ENCODE results near the gene PAX7.
"Not testable (repeated sequence)": the region's sequence is repeated elsewhere in the genome, so short reads cannot be mapped to it uniquely, and the experiment has no call there.

The PAX7 gene

DNA sequence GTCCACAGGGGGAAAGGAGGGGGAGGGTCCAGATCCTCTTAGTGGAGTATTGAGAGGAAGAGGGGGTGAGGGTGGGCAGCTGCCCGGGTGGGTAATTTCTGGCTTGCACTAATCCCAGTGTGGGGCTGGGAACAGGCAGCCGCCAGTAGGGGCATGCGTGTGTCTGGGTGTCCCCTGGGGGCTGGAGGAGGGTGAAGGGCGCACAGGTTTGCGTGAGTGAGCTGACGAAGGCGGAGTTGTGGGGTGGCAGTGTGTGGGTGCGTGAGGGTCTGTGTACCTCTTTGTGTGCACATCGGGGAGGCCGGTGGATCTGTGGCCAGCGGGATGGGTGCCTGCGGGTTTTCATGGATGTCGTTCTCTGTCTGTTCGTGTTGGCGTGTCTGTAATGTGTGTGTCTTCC, 97.3 kb downstream of the PAX7 start:
- DNase-seq (ENCODE audit: low read depth) = no peak

GRCh38 chr1:18730321-18730720, 99.7 kb downstream of the PAX7 start:
- no peak for DNase-seq (ENCODE audit: low read depth)

- no peak for DNase-seq (ENCODE audit: low read depth)
These were observed 100.5 kb downstream of the PAX7 start for GRCh38 chr1:18731148-18731547.

DNA sequence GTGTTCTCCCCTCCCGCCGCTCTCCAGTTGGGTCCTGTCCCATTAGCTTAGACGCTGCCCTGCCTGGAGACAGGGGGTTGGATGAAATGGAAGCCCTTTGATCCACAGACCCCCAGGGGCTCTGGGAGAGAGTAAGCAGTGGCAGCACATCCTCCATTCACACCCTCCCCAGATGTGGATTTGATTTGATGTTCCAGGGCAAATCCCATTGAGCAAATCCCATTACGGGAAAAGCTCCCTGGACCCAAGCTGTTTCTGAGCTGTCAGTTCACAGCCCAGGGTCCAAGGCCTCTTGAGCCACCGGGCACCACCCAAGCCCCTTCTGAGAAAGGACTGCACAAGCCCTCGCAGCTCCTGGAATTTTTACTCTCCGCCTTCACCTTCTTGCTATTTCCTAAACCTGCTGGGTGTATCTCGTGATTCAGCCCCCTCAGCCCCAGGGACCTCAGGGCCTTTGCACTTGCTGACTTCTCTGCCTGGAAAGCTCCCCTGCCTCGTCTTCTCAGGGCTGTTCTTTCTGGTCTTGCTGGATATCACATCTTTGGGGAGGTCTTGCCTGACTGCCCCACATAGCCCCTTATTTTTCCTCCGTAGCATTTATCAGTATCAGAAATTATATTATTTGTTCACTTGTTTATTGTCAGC, 101.1 kb downstream of the PAX7 start:
- no peak for DNase-seq (ENCODE audit: low read depth)

DNA sequence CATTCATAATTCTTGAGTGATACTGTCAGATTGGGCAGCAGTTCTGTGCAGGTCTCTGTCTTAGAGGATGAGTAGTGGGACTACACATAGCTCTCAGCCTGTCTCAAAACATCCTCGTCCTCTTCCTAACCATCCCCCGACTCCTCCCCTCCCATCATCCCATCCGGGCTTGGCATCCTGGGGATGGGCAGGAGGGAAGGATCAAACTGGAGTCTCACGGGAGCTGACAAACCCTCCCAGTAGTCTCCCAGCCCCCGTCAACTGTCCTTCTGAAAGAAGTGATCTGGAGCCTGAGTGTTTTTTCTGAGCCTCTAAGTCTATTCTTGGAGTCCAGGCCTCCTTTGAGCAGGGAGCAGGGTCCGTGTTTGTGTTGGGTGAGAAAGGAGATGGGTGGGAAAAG, 102.0 kb downstream of the PAX7 start:
- DNase-seq (ENCODE audit: low read depth) = no peak

DNA sequence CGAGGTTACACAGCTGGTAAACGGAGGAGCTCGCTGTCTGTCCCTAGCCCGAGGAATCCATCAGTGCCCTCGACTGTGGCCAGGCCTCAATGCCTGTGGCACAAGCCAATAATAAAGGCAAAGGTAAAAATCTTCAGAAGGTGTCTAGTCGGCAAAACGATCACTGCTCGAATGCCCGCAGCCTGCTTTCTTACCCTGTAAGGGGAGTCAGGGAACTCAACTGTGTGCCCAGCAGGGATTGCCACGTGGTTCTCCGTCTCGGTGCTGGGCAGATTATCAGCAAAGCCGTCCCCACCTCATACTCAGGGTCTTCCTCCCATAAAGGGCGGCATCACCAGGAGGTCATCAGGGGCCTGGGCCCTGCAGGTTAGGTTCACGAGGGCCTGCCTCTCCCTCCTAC, 103.4 kb downstream of the PAX7 start:
- DNase-seq (ENCODE audit: low read depth) = no peak

GRCh38 chr1:18734461-18735223, 104.0 kb downstream of the PAX7 start:
- no peak for DNase-seq (ENCODE audit: low read depth)

DNA sequence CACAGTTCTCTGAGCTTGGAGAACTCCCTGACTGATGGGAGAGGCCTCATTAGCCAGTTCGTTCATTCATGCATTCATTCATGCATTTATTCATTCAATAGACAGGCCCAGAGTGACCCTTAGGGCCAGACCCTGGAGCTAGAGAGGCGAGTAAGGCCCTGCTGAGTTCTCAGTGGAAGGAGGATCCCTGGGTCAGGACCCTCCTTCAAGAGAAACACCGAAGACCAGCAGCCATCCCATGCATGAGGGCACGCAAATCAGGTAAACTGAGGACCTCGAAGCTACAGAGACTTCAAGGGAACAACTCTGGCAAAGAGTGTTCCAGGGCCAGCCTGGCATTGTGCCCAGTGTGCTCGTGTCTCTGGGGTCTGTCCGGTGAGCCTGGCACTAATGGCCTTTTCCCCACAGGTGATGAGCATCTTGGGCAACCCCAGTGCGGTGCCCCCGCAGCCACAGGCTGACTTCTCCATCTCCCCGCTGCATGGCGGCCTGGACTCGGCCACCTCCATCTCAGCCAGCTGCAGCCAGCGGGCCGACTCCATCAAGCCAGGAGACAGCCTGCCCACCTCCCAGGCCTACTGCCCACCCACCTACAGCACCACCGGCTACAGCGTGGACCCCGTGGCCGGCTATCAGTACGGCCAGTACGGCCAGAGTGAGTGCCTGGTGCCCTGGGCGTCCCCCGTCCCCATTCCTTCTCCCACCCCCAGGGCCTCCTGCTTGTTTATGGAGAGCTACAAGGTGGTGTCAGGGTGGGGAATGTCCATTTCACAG, 104.8 kb downstream of the PAX7 start:
- no peak for DNase-seq (ENCODE audit: low read depth)

DNA sequence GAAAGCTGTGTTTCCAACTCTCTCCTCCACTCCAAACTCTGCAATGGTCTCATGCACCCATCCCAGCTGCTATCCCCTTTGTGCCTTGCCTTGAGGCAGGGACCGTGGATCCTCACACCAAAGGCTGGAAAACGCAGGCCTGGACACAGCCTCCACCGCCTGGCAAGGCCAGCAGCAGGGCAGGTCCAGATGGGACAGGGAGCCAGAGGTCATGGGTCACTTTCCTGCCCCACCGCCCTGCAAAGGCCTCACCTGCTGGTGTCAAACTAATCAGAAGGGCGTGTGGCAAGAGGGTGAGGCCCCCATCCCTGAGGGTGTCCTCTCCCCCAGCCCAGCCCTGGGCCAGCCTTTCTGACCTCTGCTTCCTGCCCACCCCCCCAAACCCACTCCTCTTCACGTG, 106.3 kb downstream of the PAX7 start:
- no peak for DNase-seq (ENCODE audit: low read depth)

DNA sequence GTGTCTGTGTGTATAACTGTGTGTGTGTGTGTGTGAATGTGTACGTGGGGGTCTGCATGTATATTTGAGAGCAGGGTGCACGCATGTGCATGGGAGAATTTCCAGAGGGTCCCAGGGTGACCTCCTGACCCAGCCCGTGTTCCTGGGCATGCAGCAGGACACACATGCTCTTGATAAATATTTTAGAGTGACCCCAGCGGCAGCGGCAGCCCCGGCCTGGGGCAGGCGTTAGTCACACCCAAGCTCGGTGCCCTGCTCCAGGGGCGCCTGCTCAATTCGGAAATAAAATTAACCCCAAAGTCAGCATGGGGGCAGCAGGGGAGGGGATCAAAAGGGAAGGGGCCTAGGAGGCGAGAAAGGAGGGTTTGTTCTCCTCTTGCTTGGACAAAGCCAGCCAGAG, 107.5 kb downstream of the PAX7 start:
- no peak for DNase-seq (ENCODE audit: low read depth)

- no peak for DNase-seq (ENCODE audit: low read depth)
These were observed 108.0 kb downstream of the PAX7 start for GRCh38 chr1:18738617-18739016.

GRCh38 chr1:18739408-18739807, 108.8 kb downstream of the PAX7 start:
- DNase-seq (ENCODE audit: low read depth) = no peak

DNA sequence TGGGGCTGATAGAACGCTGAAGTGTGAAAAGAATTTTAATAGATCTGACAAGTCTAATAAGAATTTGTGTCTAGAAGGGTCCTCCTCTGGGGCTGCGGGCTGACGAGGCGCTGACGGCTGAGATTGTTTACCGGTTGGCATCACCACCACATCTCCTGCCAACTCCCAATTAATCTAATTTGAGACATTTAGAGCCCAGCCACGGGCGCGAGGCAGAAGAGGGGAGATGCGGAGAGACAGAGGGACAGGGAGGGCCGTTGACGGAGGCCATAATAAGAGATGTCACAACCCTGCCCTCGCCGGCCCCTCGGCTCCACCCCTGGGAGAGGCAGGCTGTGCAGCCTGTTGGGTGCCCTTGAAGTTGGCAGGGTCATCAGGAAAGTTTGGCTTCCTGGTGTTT, 109.3 kb downstream of the PAX7 start:
- no peak for DNase-seq (ENCODE audit: low read depth)

- DNase-seq (ENCODE audit: low read depth) = no peak
These were observed 110.0 kb downstream of the PAX7 start for GRCh38 chr1:18740617-18741016.

GRCh38 chr1:18743233-18743632, 112.6 kb downstream of the PAX7 start:
- DNase-seq (ENCODE audit: low read depth) = no peak

DNA sequence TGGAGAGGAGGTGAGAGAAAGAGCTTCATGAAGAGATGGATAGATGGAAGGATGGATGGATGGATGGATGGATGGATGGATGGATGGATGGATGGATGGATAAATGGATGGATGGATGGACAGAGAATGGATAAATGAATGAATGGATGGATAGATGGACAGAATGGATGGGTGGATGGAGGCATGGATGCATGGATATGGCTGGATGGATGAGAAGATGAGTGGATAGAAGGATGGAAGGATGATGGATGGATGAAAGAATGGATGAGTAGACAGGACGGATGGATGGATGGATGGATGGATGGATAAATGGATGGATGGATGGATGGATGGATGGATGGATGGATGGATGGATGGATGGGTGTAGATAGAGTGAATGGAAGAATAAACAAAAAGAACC, 113.7 kb downstream of the PAX7 start:
- not testable (repeated sequence) for DNase-seq (ENCODE audit: low read depth)

GRCh38 chr1:18746981-18747380, 116.3 kb downstream of the PAX7 start:
- DNase-seq (ENCODE audit: low read depth) = no peak

- no peak for DNase-seq (ENCODE audit: low read depth)
These were observed 117.0 kb downstream of the PAX7 start for GRCh38 chr1:18747671-18748070.

- no peak for DNase-seq (ENCODE audit: low read depth)
These were observed 117.8 kb downstream of the PAX7 start for GRCh38 chr1:18748435-18748834.

DNA sequence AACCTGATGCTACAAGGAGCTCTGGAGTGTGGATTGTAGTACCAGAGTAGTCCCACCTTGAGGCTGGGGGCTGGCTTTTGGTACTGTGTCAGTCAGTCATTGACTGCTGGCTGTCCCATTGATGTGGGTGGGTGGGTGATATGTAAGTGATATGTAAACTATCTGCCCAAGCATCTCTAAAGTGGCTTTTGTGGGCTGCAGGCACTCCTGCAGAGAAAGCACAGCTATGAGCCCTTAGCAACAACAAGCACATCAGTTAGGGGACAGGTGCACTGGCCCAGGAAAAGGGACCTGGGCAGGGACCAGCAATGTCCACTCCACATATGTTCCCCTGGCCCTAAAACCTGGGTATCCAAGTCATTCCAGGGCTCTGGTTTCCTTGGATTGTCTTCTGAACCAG, 118.9 kb downstream of the PAX7 start:
- DNase-seq (ENCODE audit: low read depth) = no peak

DNA sequence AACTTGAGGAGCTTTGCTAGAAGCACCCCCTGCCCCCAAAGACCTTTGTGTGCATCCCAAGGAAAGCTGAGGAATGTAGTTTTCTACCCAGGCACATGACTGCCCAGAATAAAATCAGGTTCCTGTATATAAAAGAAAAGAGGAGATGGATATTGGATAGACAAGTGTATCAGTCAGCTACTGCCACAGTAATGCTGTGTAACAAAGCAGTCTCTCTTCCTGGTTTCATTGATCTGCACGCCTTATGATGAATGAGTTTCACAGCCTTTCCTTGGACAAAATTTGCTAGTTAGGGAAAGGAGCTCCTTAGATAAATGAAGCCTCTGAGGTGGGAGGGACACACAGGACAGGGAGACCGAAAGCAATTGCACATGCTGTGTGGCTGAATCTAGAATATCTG, 120.0 kb downstream of the PAX7 start:
- no peak for DNase-seq (ENCODE audit: low read depth)

GRCh38 chr1:18751425-18751824, 120.8 kb downstream of the PAX7 start:
- no peak for DNase-seq (ENCODE audit: low read depth)

DNA sequence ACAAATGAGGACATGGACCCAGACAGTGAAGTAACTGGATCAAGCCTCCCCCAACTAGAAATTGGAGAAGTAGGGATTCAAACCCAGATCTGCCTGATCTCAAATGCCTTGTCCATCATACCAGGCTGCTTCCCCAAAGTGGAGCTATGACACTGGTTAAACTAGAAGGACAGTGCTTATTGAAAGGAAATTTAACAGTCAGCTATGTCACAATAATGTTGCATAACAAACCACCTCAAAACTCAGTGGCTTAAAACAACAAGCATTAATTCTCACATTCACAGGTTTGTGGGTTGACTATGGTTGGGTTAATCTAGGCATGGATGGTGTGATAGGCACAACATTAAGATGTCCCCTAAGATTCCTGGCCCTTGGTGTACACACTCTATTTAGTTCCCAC, 121.8 kb downstream of the PAX7 start:
- DNase-seq (ENCODE audit: low read depth) = no peak
